Left kidney (tissue), 8 donors: ENCODE data around the gene TCF7. TPM values are rescaled to one million over a fixed set of nuclear protein-coding genes. Genes with fewer than 3 reads are reported as not detected.

Source experiments
- DNase-seq: peaks from one replicate; pipeline ENCODE4 v3.0.0-alpha.2; 2013
- long read RNA-seq, 8 donors: transcript quantifications; one replicate each; lab custom pipeline, GENCODE V29; 2026
- polyA plus RNA-seq: library from polyadenylated mRNA; unstranded; fragments of 120-200 nt; gene quantifications from one replicate; pipeline ENCODE4 v1.2.1, GENCODE V29; 2013; ENCODE audit not compliant: insufficient read length

The TCF7 gene
- 13.0 TPM for polyA plus RNA-seq
- long read RNA-seq, donor 1, partial matches to known transcripts: 0 of 3 reads
- long read RNA-seq, donor 1, other reads (novel, unspliced or antisense): 0 of 3 reads
- long read RNA-seq, donor 2, partial matches to known transcripts: 0 of 5 reads
- long read RNA-seq, donor 2, other reads (novel, unspliced or antisense): 0 of 5 reads
- long read RNA-seq, donor 3, partial matches to known transcripts: 771 of 854 reads
- long read RNA-seq, donor 3, other reads (novel, unspliced or antisense): 80 of 854 reads
- long read RNA-seq, donor 4: 0 reads
- long read RNA-seq, donor 5, partial matches to known transcripts: 1,517 of 1,576 reads
- long read RNA-seq, donor 5, other reads (novel, unspliced or antisense): 56 of 1,576 reads
- long read RNA-seq, donor 6, transcript TCF7-201 (10 exons, 3,045 nt): major isoform, 5 of 7 reads
- long read RNA-seq, donor 6, partial matches to known transcripts: 0 of 7 reads
- long read RNA-seq, donor 6, other reads (novel, unspliced or antisense): 0 of 7 reads
- long read RNA-seq, donor 7, partial matches to known transcripts: 0 of 3 reads
- long read RNA-seq, donor 7, other reads (novel, unspliced or antisense): 0 of 3 reads
- long read RNA-seq, donor 8: 0 reads

GRCh38 chr5:134113902-134114875 lies at the start of gene TCF7:
Gene TCF7, plus strand, starts transcription at chr5:134114681. Its CDS starts 226 bp downstream, at chr5:134114907.
- DNase-seq: peak; percentile 73

DNA sequence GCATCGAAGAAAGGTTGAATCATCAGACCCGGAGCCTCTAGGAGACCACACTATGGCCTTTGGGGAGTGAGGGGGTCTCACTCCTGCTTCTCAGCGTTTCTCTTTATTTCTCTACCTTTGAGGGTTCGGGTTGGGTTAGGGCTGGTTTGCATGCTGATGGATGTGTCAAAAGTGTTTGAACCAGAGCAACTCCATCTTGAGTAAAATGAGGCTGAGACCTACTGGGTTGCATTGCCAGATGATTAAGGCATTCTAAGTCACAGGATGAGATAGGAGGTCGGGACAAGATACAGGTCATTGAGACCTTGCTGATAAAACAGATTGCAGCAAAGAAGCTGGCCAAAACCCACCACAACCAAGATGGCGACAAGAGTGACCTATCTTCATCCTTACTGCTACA lies 44.9 kb upstream of the TCF7 start:
- no peak for DNase-seq

DNA sequence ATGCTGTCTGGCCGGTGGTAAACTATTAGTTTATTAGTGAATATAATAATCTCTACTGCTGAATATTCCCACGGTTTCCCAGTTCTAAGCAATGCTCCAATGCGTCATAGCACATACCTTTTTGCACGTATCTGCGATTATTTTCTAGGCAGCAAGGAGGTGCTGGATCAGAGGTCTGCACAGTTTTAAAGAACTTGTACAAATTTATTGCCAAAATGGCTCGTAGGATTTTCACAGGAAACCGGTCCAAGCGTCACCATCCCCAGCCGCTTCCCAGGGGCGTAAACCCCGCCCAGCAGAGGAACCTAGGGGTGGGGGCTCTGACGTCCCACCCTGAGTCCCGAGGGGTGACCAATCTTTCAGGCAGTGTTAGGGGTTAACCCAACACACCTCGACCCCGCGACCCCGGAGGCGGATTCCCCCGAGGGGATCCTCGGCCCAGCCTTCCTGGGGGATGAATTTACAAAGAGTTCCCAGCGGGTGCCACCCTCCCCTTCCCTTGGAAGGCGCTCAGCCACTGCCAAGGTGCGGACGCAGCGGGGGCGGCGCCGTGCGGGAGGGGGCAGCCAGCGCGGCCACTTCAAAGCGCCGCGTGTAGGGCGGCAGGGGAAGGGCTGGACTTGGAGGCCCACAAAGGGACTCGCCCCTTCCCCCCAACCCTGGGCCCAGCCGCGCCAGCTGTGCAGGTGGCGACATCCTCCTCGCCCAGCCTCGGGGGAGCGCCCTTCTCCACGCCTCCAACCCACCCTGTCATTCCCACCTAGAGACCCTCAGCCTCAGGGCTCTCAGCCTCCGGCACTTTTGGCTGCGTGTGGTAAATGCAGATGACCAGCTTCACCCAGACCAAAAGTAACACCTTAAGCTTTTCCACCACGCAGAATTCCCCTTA lies 43.5 kb upstream of the TCF7 start:
- DNase-seq: peak; percentile 55

DNA sequence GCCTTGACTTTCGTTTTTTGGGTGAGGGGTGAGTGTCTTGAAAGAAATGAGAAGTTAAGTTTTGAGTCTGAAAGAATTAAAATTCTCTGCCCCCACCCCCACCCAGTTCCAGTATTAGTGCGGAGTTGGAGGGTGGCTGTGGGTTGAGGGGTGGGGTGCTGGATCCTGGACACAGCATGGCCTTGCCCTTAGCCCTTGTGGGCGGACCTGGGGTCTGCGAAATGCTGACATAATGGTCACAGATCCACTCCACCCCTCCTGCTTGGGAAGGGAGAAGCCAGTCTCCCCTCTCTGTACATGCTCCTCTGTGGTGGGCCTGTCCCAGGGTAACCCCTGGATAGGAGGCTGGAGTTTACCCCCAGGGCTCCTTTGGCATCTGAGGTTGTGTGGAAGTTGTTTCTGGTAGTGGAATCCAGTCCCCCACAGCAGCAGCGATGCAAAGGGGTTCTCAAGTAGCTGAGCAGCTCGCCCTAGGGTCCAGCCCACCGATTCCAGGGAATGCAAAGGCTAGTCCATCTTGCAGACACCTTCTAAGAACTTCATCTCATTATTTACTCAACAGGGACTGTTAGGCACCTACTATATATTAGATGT lies 42.8 kb upstream of the TCF7 start:
- DNase-seq: no peak

GRCh38 chr5:134072471-134073210 lies 41.8 kb upstream of the TCF7 start:
- no peak for DNase-seq

- no peak for DNase-seq
Observed at GRCh38 chr5:134073404-134073803, 41.1 kb upstream of the TCF7 start.

- no peak for DNase-seq
Observed at GRCh38 chr5:134075102-134075501, 39.4 kb upstream of the TCF7 start.

GRCh38 chr5:134077926-134078580 lies 36.4 kb upstream of the TCF7 start:
- DNase-seq: no peak

GRCh38 chr5:134079748-134080581 lies 34.5 kb upstream of the TCF7 start:
- DNase-seq: no peak

DNA sequence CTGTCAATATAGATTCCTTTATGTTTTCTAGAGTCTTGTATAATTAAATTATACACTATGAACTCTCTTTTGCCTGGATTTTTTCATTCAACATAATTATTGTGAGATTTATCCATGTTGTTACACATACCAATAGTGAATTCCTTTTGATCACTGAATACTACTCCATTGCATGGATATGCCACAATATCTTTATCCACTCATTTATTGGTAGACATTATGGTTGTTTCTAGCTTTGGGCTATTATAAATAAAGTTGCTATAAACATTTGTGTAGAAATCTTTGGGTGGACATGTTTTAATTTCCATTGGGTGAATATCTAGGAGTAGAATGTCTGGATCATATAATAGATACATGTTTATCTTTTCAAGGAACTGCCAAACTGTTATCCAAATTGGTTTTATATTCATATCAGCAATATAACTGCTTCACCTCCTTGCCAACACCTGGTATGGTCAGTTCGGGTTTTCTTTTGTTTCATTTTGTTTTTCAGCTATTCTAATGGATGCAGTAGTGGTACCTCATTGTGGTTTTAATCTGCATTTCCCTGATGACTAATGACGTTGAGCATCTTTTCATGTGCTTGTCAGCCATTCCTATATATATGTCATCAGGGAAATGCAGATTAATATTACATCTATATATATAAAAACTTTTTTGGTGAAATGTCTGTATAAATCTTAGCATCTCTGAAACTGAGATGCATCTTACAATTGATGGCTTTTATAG lies 32.1 kb upstream of the TCF7 start:
- DNase-seq: no peak

DNA sequence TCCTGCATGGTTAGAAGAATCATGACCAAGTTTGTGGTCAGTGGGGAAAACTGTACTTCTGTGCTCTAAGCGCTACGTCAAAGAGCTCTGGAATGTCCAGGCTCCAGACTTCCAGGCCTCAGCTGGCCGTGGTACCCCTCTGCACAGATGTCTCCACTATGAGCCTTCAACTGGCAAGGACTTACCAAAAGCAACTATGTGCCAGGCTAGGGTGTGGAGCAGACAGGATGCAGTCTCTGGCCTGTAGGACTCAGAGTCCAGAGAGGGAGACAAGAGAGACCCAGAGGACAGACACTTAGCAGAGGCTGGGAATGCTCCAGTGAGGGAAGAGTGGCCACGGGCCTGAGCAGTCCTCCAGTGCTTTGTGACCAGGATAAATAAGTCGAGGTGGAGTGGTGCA lies 31.0 kb upstream of the TCF7 start:
- DNase-seq: no peak

DNA sequence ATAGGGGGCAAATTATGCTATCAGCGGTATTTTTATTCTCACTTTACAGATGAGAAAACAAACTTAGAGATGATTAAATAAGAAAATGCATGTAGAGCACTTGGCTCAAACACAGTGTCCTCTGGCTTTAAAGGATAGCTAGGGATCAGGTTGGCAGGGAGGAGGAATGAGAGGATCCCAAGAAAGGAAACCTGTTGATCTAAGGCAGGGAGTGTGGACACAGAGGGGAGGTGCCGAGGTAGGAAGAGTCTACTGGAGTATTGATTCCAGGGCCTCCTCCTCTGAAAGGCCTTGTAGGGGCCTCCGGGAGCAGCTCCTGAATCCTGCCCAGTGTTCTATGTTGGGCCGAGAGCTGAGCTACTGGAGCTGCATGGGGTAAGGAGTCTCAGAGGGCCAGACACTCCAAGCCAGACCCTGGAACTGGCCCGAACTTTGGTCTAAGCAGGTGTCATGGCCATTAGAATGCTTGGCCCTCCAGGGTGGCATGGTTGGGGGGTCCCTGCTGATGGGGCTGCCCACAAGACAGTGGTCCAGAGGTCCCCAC lies 30.4 kb upstream of the TCF7 start:
- no peak for DNase-seq

GRCh38 chr5:134084570-134084969 lies 29.9 kb upstream of the TCF7 start:
- DNase-seq: no peak

DNA sequence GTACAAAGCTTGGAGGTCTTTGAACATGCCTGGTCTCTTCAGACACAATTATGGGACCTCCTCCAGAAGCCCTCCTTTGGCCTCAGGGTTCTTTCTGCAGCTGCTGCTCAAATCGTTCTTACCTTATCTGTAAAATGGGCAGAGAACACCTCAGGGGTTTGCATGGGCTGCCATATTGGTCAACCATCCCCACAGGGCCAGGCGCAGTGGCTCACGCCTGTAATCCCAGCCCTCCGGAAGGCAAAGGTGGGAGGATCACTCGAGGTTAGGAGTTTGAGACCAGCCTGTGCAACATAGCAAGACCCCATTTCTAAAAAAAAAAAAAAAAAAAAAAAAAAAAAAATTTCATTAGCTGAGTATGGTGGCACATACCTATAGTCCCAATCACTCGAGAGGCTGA lies 29.1 kb upstream of the TCF7 start:
- DNase-seq: no peak

DNA sequence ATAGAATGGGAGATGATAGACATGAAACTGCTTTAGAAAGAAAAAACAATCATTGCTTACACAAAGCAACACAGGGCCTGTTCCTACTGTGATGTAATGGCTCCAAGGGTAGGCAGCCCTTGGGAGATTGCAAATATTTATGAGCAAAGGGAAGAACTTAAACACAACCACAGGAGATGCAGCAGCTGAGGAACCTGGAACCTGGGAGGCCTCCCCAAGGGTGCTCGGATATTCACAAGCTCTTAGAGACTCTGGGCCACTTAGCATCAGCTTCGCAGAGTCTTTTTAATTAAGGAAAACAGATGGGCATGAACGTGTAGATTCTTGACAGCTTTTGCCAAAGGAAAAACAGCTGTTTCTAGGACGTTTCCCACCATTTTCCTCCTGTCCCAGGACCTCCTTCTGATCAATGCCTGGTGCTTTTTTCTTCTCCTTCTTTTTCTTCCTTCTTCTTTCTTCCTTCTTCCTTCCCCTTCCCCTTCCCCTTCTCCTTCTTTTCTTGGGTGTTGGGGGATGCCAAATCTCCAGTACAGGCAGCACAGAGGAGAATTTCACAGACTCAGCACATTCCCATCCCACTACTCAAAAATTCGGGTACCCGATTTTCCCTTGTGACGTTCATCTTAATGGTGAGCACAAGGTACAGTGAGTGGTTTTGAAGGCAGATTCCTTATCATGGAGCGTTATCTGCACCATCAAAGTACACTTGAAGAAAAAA lies 28.1 kb upstream of the TCF7 start:
- DNase-seq: no peak

- DNase-seq: no peak
Observed at GRCh38 chr5:134086943-134087305, 27.6 kb upstream of the TCF7 start.

DNA sequence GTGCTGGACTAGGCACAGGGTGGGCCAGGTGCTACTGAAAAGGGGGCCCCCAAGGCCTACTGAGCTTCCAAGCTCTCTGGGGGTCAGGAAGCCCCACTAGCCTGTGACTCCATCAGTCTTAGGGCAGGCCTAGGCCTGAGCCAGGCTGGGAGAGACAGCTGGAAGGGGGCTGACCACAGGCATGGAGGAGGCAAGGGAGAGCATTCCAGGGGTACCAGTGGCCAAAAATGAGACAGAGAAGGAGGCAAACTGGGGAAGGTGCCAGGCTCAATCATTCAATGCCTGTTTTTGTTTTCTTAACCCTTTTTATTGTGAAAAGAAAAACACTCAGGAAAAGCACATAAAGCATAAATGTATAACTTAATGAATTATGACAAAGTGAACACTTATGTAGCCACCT lies 26.2 kb upstream of the TCF7 start:
- no peak for DNase-seq
